HEK293T (cell line): ENCODE data around the gene LGALS3BP.
"Not testable (repeated sequence)": the region's sequence is repeated elsewhere in the genome, so short reads cannot be mapped to it uniquely, and the experiment has no call there.

Source experiments
- CTCF ChIA-PET: fragments of 350-600 bp; formaldehyde crosslinking; extraction: SDS; loops from one replicate; lab custom pipeline; 2021; ENCODE audit warnings: antibody characterized with exemption, inconsistent platforms; lab: Yijun Ruan, JAX
- POLR2A ChIA-PET: fragments of 350-600 bp; formaldehyde crosslinking; extraction: SDS; loops from one replicate; lab custom pipeline; 2020; ENCODE audit warnings: antibody characterized with exemption, inconsistent platforms; lab: Yijun Ruan, JAX
- DNase-seq: peaks from one replicate; pipeline ENCODE4 v3.0.0; 2012; ENCODE audit warnings: mixed read lengths; ENCODE audit errors: extremely low spot score
- ARNT ChIP-seq: fragments of 450-650 bp; IDR thresholded peaks from 2 replicates; pipeline ENCODE4 v1.6.1; 2017; ENCODE audit warnings: mild to moderate bottlenecking
- BHLHE40 ChIP-seq: fragments of 450-650 bp; IDR thresholded peaks from 2 replicates; pipeline ENCODE4 v1.6.1; 2016; ENCODE audit warnings: mild to moderate bottlenecking, moderate library complexity, borderline replicate concordance
- CTBP1 ChIP-seq: fragments of 450-650 bp; IDR thresholded peaks from 2 replicates; pipeline ENCODE4 v1.6.1; 2016; ENCODE audit warnings: borderline replicate concordance
- ELF4 ChIP-seq: fragments of 450-650 bp; IDR thresholded peaks from 2 replicates; pipeline ENCODE4 v1.6.1; 2017; ENCODE audit warnings: antibody characterized with exemption
- FOXA1 ChIP-seq: fragments of 450-650 bp; IDR thresholded peaks from 2 replicates; pipeline ENCODE4 v1.6.1; 2016; ENCODE audit warnings: mild to moderate bottlenecking
- FOXK2 ChIP-seq: fragments of 450-650 bp; IDR thresholded peaks from 2 replicates; pipeline ENCODE4 v1.6.1; 2016; ENCODE audit warnings: mild to moderate bottlenecking
- FOXM1 ChIP-seq: fragments of 450-650 bp; IDR thresholded peaks from 2 replicates; pipeline ENCODE4 v1.6.1; 2017; ENCODE audit warnings: mild to moderate bottlenecking, borderline replicate concordance
- HDGF ChIP-seq: fragments of 450-650 bp; IDR thresholded peaks from 2 replicates; pipeline ENCODE4 v1.6.1; 2017; ENCODE audit warnings: antibody characterized with exemption, borderline replicate concordance
- L3MBTL2 ChIP-seq: fragments of 450-650 bp; conservative IDR thresholded peaks from 2 replicates; pipeline ENCODE4 v1.6.1; 2016; ENCODE audit warnings: mild to moderate bottlenecking
- LEF1 ChIP-seq: fragments of 450-650 bp; IDR thresholded peaks from 2 replicates; pipeline ENCODE4 v1.6.1; 2017; ENCODE audit warnings: mild to moderate bottlenecking, borderline replicate concordance
- NFRKB ChIP-seq: fragments of 450-650 bp; IDR thresholded peaks from 2 replicates; pipeline ENCODE4 v1.6.1; 2016; ENCODE audit warnings: mild to moderate bottlenecking, moderate library complexity
- PKNOX1 ChIP-seq: fragments of 450-650 bp; IDR thresholded peaks from 2 replicates; pipeline ENCODE4 v1.6.1; 2016
- SP1 ChIP-seq: fragments of 450-650 bp; IDR thresholded peaks from 2 replicates; pipeline ENCODE4 v1.6.1; 2017
- SUZ12 ChIP-seq: fragments of 450-650 bp; IDR thresholded peaks from 2 replicates; pipeline ENCODE4 v1.6.1; 2016; ENCODE audit warnings: mild to moderate bottlenecking
- TARDBP ChIP-seq: fragments of 450-650 bp; IDR thresholded peaks from 2 replicates; pipeline ENCODE4 v1.6.1; 2016
- ZNF384 ChIP-seq: fragments of 450-650 bp; IDR thresholded peaks from 2 replicates; pipeline ENCODE4 v1.6.1; 2016

LGALS3BP gene

GRCh38 chr17:78947235-78948149 lies 32.2 kb downstream of the LGALS3BP start:
- no peak for DNase-seq
- no peak for TF ChIP-seq PKNOX1
- TF ChIP-seq ZNF384, result no peak
- no peak for TF ChIP-seq TARDBP
- TF ChIP-seq ARNT, result no peak
- TF ChIP-seq HDGF, result no peak
- no peak for TF ChIP-seq LEF1
- no peak for TF ChIP-seq FOXK2
- no peak for TF ChIP-seq FOXM1
- TF ChIP-seq ELF4, result no peak
- no peak for TF ChIP-seq NFRKB
- no peak for TF ChIP-seq SP1
- no peak for TF ChIP-seq CTBP1
- TF ChIP-seq L3MBTL2, result no peak
- no peak for TF ChIP-seq BHLHE40
- no peak for TF ChIP-seq FOXA1
- no peak for TF ChIP-seq SUZ12
- ChIA-PET POLR2A (no interaction called here), CTCF (no interaction called here)

GRCh38 chr17:78946631-78947030 lies 33.1 kb downstream of the LGALS3BP start:
- POLR2A ChIA-PET, result no interaction called here
- DNase-seq, result no peak
- TF ChIP-seq CTBP1 (no peak), NFRKB (no peak), FOXK2 (no peak)
- CTCF ChIA-PET, result no interaction called here

- no peak for TF ChIP-seq SUZ12
- no peak for TF ChIP-seq TARDBP
- TF ChIP-seq FOXM1, result no peak
- TF ChIP-seq LEF1, result no peak
- no peak for TF ChIP-seq ZNF384
- TF ChIP-seq ARNT, result no peak
- TF ChIP-seq CTBP1, result no peak
- no peak for TF ChIP-seq BHLHE40
- TF ChIP-seq FOXA1, result no peak
- no peak for TF ChIP-seq PKNOX1
- TF ChIP-seq HDGF, result no peak
- TF ChIP-seq L3MBTL2, result no peak
- no peak for TF ChIP-seq FOXK2
- TF ChIP-seq ELF4, result no peak
- TF ChIP-seq NFRKB, result no peak
- TF ChIP-seq SP1, result no peak
- DNase-seq, result no peak
- ChIA-PET POLR2A (no interaction called here), CTCF (no interaction called here)
These were observed 33.6 kb downstream of the LGALS3BP start for GRCh38 chr17:78946131-78946530.

- CTCF ChIA-PET, DNase-seq, POLR2A ChIA-PET: not testable (repeated sequence)
These were observed 34.3 kb downstream of the LGALS3BP start for GRCh38 chr17:78945455-78945854.

GRCh38 chr17:78944956-78945355 lies 34.8 kb downstream of the LGALS3BP start:
- CTCF ChIA-PET, result interaction anchor here (0.7 kb wide), 1 partner anchor 31 kb away, joined by 3 read pairs; no protein-coding TSS in a partner anchor
- TF ChIP-seq SUZ12, result no peak
- no peak for TF ChIP-seq TARDBP
- TF ChIP-seq PKNOX1, result no peak
- no peak for TF ChIP-seq ZNF384
- TF ChIP-seq FOXA1, result no peak
- DNase-seq, result no peak
- POLR2A ChIA-PET, result no interaction called here

GRCh38 chr17:78944026-78944425 lies 35.7 kb downstream of the LGALS3BP start:
- ChIA-PET CTCF (interaction anchor here (0.6 to 0.7 kb wide), 2 partner anchors 22 to 32 kb away, joined by 3 to 4 read pairs; no protein-coding TSS in a partner anchor), POLR2A (interaction anchor here (1.6 kb wide), 1 partner anchor 36 kb away, joined by 3 read pairs; the partner anchor contains the start of gene LGALS3BP)
- DNase-seq, result no peak
- TF ChIP-seq LEF1 (no peak), L3MBTL2 (no peak), FOXM1 (no peak), TARDBP (no peak), NFRKB (no peak), ARNT (no peak), HDGF (no peak), PKNOX1 (no peak), SUZ12 (no peak), ZNF384 (no peak), FOXK2 (no peak), SP1 (no peak), FOXA1 (no peak), ELF4 (no peak), BHLHE40 (no peak), CTBP1 (no peak)
